HG03280 (cell line): ENCODE measurements around the gene TENT5A.
"Not testable (repeated sequence)": the region's sequence is repeated elsewhere in the genome, so short reads cannot be mapped to it uniquely, and the experiment has no call there.

Experiments used
- ATAC-seq: cut with Tn5 transposase; IDR thresholded peaks from one replicate; pipeline ENCODE4 v1.9.1; 2021; ENCODE audit warnings: mild to moderate bottlenecking, moderate library complexity; ENCODE audit not compliant: unreplicated experiment

TENT5A gene

GRCh38 chr6:81752084-81752920 lies at the start of gene TENT5A:
Gene TENT5A, minus strand, starts transcription at chr6:81752681. Its CDS starts 540 bp downstream, at chr6:81752141.
- peak; percentile 78 for ATAC-seq

GRCh38 chr6:81801489-81801888 lies 49.0 kb upstream of the TENT5A start:
- ATAC-seq: no peak

- no peak for ATAC-seq
These were observed 48.2 kb upstream of the TENT5A start for GRCh38 chr6:81800666-81801065.

GRCh38 chr6:81799323-81799722 lies 46.8 kb upstream of the TENT5A start:
- no peak for ATAC-seq

- ATAC-seq: no peak
These were observed 45.1 kb upstream of the TENT5A start for GRCh38 chr6:81797591-81797990.

- ATAC-seq: no peak
These were observed 43.4 kb upstream of the TENT5A start for GRCh38 chr6:81795890-81796289.

GRCh38 chr6:81793821-81794475 lies 41.5 kb upstream of the TENT5A start:
- ATAC-seq: no peak

GRCh38 chr6:81792826-81793225 lies 40.3 kb upstream of the TENT5A start:
- no peak for ATAC-seq

- ATAC-seq: no peak
These were observed 39.3 kb upstream of the TENT5A start for GRCh38 chr6:81791756-81792155.

- no peak for ATAC-seq
These were observed 37.6 kb upstream of the TENT5A start for GRCh38 chr6:81790034-81790433.

- ATAC-seq: no peak
These were observed 36.8 kb upstream of the TENT5A start for GRCh38 chr6:81789291-81789690.

- ATAC-seq: no peak
These were observed 36.3 kb upstream of the TENT5A start for GRCh38 chr6:81788748-81789147.

GRCh38 chr6:81787313-81788068 lies 35.0 kb upstream of the TENT5A start:
- ATAC-seq: no peak

- no peak for ATAC-seq
These were observed 33.7 kb upstream of the TENT5A start for GRCh38 chr6:81786150-81786549.

- no peak for ATAC-seq
These were observed 32.9 kb upstream of the TENT5A start for GRCh38 chr6:81785377-81785776.

GRCh38 chr6:81783893-81784292 lies 31.4 kb upstream of the TENT5A start:
- no peak for ATAC-seq

GRCh38 chr6:81781624-81782023 lies 29.1 kb upstream of the TENT5A start:
- no peak for ATAC-seq

- no peak for ATAC-seq
These were observed 25.2 kb upstream of the TENT5A start for GRCh38 chr6:81777586-81778268.

GRCh38 chr6:81776219-81776618 lies 23.7 kb upstream of the TENT5A start:
- not testable (repeated sequence) for ATAC-seq

GRCh38 chr6:81774542-81774941 lies 22.1 kb upstream of the TENT5A start:
- ATAC-seq: no peak

- no peak for ATAC-seq
These were observed 21.4 kb upstream of the TENT5A start for GRCh38 chr6:81773887-81774286.
